WERI-Rb-1 (cell line): ENCODE data around the gene SLC4A9.
"Not testable (repeated sequence)": the region's sequence is repeated elsewhere in the genome, so short reads cannot be mapped to it uniquely, and the experiment has no call there.

Source experiments
- DNase-seq: peaks from one replicate; pipeline ENCODE4 v3.0.0-alpha.2; 2020
- H3K27ac ChIP-seq: fragments of 250-450 bp; sonication (Bioruptor Pico); 2 replicates; pipeline ENCODE4 v1.5.1; 2020; ENCODE audit warnings: mild to moderate bottlenecking, moderate library complexity
- H3K27me3 ChIP-seq: fragments of 250-450 bp; sonication (Bioruptor Pico); 2 replicates; pipeline ENCODE4 v1.5.1; 2021; ENCODE audit warnings: mild to moderate bottlenecking, low read depth, moderate library complexity; ENCODE audit not compliant: insufficient read depth, severe bottlenecking
- H3K36me3 ChIP-seq: fragments of 250-450 bp; sonication (Bioruptor Pico); 2 replicates; pipeline ENCODE4 v1.5.1; 2020; ENCODE audit warnings: mild to moderate bottlenecking, moderate library complexity
- H3K4me3 ChIP-seq: 2 replicates; pipeline ENCODE4 v1.5.1; 2011; ENCODE audit warnings: low read depth, mild to moderate bottlenecking, control low read depth, low read length
- H3K9me3 ChIP-seq: fragments of 250-450 bp; sonication (Bioruptor Pico); 2 replicates; pipeline ENCODE4 v1.5.1; 2021; ENCODE audit warnings: mild to moderate bottlenecking, moderate library complexity; ENCODE audit not compliant: severe bottlenecking
- TF ChIP-seq, protein P1 (sequence below): IDR thresholded peaks from 2 replicates; pipeline ENCODE4 v1.5.1; 2011; ENCODE audit warnings: low read depth, mild to moderate bottlenecking, control low read depth, inconsistent platforms, low read length

Gene SLC4A9

DNA sequence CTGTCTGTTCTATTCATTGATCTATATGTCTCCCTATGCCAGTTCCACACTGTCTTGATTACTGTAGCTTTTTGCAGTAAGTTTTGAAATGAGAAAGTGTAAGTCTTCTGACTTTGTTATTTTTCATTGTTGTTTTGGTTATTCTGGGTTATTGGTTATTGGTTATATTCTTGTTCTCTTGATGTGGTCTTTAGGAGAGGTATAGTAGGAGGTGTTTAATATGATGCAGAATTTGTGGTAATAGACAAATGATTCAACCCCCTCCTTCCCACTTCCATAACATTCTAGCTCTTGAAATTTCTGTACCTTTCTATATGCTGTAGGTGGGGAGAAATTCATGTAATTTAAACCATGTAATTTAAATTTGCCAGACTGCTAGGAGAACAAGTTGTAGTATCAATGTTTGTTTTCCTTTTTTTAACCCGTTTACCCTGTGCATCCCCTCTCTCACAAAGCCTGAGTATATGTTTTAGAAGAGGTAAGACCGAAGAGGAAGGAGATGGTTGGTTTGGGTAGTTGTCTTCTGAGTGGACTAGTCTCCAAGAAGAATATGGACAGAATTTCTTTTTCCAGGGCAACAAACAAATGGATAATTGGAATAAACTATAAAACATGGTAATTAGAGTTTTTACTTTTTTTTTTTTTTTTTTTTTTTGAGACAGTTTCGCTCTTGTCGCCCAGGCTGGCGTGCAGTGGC lies 60.8 kb downstream of the SLC4A9 start:
- Histone ChIP-seq H3K4me3 (no peak overlapping the region), H3K27me3 (no peaks in the 10 kb centered on the region), H3K9me3 (no peaks in the 10 kb centered on the region), H3K27ac (no peak overlapping the region), H3K36me3 (peaks cover 14% of the 10 kb centered on the region)
- DNase-seq = no peak
- TF ChIP-seq, protein P1, sequence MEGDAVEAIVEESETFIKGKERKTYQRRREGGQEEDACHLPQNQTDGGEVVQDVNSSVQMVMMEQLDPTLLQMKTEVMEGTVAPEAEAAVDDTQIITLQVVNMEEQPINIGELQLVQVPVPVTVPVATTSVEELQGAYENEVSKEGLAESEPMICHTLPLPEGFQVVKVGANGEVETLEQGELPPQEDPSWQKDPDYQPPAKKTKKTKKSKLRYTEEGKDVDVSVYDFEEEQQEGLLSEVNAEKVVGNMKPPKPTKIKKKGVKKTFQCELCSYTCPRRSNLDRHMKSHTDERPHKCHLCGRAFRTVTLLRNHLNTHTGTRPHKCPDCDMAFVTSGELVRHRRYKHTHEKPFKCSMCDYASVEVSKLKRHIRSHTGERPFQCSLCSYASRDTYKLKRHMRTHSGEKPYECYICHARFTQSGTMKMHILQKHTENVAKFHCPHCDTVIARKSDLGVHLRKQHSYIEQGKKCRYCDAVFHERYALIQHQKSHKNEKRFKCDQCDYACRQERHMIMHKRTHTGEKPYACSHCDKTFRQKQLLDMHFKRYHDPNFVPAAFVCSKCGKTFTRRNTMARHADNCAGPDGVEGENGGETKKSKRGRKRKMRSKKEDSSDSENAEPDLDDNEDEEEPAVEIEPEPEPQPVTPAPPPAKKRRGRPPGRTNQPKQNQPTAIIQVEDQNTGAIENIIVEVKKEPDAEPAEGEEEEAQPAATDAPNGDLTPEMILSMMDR = no peak

DNA sequence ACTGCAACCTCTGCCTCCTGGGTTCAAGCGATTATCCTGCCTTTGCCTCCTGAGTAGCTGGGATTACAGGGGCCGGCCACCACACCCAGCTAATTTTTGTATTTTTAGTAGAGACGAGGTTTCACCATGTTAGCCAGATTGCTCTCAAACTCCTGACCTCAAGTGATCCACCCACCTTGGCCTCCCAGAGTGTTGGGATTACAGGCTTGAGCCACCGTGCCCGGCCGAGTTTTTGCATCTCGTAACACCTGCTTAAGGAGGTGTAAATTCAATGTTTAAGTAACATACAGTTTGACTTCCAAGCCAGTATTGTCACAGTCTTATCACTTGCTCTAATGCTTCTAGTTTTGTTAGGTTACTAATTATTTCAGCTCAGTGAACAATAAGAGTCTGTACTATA lies 61.4 kb downstream of the SLC4A9 start:
- H3K4me3 ChIP-seq, H3K27me3 ChIP-seq, H3K27ac ChIP-seq, H3K9me3 ChIP-seq: not testable (repeated sequence)
- peaks cover 19% of the 10 kb centered on the region for H3K36me3 ChIP-seq
- peak; percentile 21 for DNase-seq

DNA sequence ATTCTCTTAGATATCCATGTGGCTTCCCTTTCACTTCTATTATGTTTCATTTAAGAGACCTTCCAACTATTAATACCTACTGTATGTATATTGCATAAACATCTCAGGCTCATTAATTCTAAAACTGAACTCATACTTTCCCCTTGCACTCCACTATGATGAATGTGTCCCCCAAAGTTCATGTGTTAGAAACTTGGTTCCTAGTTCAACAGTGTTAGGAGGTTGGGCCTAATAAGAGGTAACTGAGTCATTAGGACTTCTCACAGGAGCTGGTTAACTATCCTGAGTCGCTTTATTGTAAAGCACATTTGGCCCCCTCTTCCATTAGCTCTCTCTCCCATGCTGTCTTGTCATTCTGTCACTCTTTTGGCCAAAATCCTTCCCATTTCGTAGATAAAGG lies 63.6 kb downstream of the SLC4A9 start:
- peaks cover 19% of the 10 kb centered on the region for H3K36me3 ChIP-seq
- no peak for DNase-seq
- no peak overlapping the region for H3K27ac ChIP-seq
- H3K4me3 ChIP-seq = no peak overlapping the region
- TF ChIP-seq, protein P1 = no peak
- H3K9me3 ChIP-seq = no peaks in the 10 kb centered on the region
- H3K27me3 ChIP-seq = no peaks in the 10 kb centered on the region

DNA sequence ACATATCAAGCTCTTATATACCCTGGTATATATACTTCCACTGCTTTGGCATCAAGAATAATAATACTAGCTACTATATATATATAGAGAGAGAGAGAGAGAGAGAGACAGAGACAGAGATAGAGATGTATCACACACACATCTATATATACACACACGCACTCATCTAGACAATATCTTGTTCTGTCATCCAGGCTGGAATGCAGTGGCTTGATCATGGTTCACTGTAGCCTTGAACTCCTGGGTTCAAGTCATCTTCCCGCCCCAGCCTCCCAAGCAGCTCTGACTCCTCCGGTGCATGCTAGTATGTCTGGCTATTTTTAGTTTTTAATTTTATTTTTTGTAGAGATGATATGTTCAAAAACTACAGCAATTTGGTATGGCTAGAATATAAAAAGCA lies 64.1 kb downstream of the SLC4A9 start:
- no peak overlapping the region for H3K27ac ChIP-seq
- H3K27me3 ChIP-seq = no peaks in the 10 kb centered on the region
- peaks cover 19% of the 10 kb centered on the region for H3K36me3 ChIP-seq
- DNase-seq = no peak
- TF ChIP-seq, protein P1 = no peak
- H3K9me3 ChIP-seq = no peaks in the 10 kb centered on the region
- H3K4me3 ChIP-seq = no peak overlapping the region
